GM12878 (cell line): ENCODE results near the gene GRAMD2B.

Source experiments
- POLR2AphosphoS5 ChIP-seq: IDR thresholded peaks from 2 replicates; pipeline ENCODE4 v1.6.1; 2011; ENCODE audit warnings: mild to moderate bottlenecking, low read length, inconsistent platforms
- SUZ12 ChIP-seq: fragments of 200-600 bp; sonication (generic); IDR thresholded peaks from one replicate; pipeline ENCODE4 v1.6.1; 2018; ENCODE audit warnings: antibody characterized with exemption, mild to moderate bottlenecking; ENCODE audit not compliant: unreplicated experiment
- ZNF274 ChIP-seq: IDR thresholded peaks from one replicate; pipeline ENCODE4 v1.8.0; 2011; ENCODE audit not compliant: insufficient read length, insufficient read depth
- TF ChIP-seq, protein P1 (sequence below), 3 experiments: IDR thresholded peaks in 2 of 3; conservative IDR thresholded peaks in 1 of 3; 2 replicates each; pipeline ENCODE4 v1.5.1; 2011; ENCODE audit warnings: low read depth in 3 of 3, low read length in 3 of 3, mild to moderate bottlenecking in 3 of 3, control low read depth in 2 of 3, moderate library complexity in 2 of 3, inconsistent platforms in 1 of 3, mixed read lengths in 1 of 3; ENCODE audit not compliant: control insufficient read depth in 2 of 3, insufficient read depth in 1 of 3; ENCODE audit errors: extremely low read depth in 1 of 3

- TF ChIP-seq ZNF274 (no peak), SUZ12 (no peak), POLR2AphosphoS5 (no peak)
- TF ChIP-seq, protein P1, sequence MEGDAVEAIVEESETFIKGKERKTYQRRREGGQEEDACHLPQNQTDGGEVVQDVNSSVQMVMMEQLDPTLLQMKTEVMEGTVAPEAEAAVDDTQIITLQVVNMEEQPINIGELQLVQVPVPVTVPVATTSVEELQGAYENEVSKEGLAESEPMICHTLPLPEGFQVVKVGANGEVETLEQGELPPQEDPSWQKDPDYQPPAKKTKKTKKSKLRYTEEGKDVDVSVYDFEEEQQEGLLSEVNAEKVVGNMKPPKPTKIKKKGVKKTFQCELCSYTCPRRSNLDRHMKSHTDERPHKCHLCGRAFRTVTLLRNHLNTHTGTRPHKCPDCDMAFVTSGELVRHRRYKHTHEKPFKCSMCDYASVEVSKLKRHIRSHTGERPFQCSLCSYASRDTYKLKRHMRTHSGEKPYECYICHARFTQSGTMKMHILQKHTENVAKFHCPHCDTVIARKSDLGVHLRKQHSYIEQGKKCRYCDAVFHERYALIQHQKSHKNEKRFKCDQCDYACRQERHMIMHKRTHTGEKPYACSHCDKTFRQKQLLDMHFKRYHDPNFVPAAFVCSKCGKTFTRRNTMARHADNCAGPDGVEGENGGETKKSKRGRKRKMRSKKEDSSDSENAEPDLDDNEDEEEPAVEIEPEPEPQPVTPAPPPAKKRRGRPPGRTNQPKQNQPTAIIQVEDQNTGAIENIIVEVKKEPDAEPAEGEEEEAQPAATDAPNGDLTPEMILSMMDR (IDR thresholded peaks at IDR 0.05 in 2 of 3, conservative IDR thresholded peaks at IDR 0.05 in 1 of 3; ENCODE audit: control insufficient read depth in 2 of 3, extremely low read depth in 1 of 3, insufficient read depth in 1 of 3, low read depth in 3 of 3, low read length in 3 of 3) = no peak
Measured at GRCh38 chr5:126417178-126417577, 6.0 kb upstream of the GRAMD2B start.
